K562 (cell line): ENCODE results near the gene LATS2. TPM values are rescaled to one million over a fixed set of nuclear protein-coding genes. Genes with fewer than 3 reads are reported as not detected.
A peak's percentile ranks its signal among the peaks of the same experiment; 100 is the strongest.

ENCODE experiments used
- AFF4 ChIP-seq: sonication (generic); formaldehyde crosslinking; IDR thresholded peaks from 2 replicates; pipeline ENCODE4 v1.8.0; 2023; ENCODE audit warnings: mild to moderate bottlenecking, missing genetic modification reagents
- ARID4B ChIP-seq: sonication (generic); formaldehyde crosslinking; IDR thresholded peaks from 2 replicates; pipeline ENCODE4 v1.8.0; 2022; ENCODE audit warnings: mild to moderate bottlenecking, missing genetic modification reagents
- ATF7 ChIP-seq: fragments of 450-650 bp; IDR thresholded peaks from 2 replicates; pipeline ENCODE4 v1.7.1; 2014; ENCODE audit warnings: mild to moderate bottlenecking, moderate library complexity
- ESRRA ChIP-seq: fragments of 450-650 bp; IDR thresholded peaks from 2 replicates; pipeline ENCODE4 v1.6.1; 2014; ENCODE audit warnings: low read depth, mild to moderate bottlenecking, moderate library complexity, borderline replicate concordance
- ETV6 ChIP-seq, 3 experiments: fragments of 150-350 bp in 1 of 3; sonication (generic) in 1 of 3; formaldehyde crosslinking in 1 of 3; IDR thresholded peaks; 2 replicates each; pipeline versions ENCODE4 v1.6.1 to v1.8.0; 2014 to 2022; ENCODE audit warnings: borderline replicate concordance in 2 of 3, low read depth in 2 of 3, antibody characterized with exemption in 1 of 3, low read length in 1 of 3, mild to moderate bottlenecking in 1 of 3, missing genetic modification reagents in 1 of 3
- FOS ChIP-seq: IDR thresholded peaks from 3 replicates; pipeline ENCODE4 v1.6.1; 2011; ENCODE audit not compliant: insufficient read length; ENCODE audit errors: extremely low read depth
- NCOA6 ChIP-seq: fragments of 450-650 bp; IDR thresholded peaks from 2 replicates; pipeline ENCODE4 v1.6.1; 2017; ENCODE audit warnings: mild to moderate bottlenecking
- POLR2G ChIP-seq: fragments of 200-400 bp; formaldehyde crosslinking; IDR thresholded peaks from 2 replicates; pipeline ENCODE4 v1.6.1; 2017; ENCODE audit warnings: low read depth, mild to moderate bottlenecking, antibody characterized with exemption, low read length, moderate library complexity
- RBM25 ChIP-seq: fragments of 200-400 bp; formaldehyde crosslinking; IDR thresholded peaks from 2 replicates; pipeline ENCODE4 v1.6.1; 2018; ENCODE audit warnings: low read length, low read depth, moderate library complexity; ENCODE audit not compliant: severe bottlenecking
- RCOR1 ChIP-seq, 2 experiments: IDR thresholded peaks; 2 replicates each; pipeline ENCODE4 v1.6.1; 2012; ENCODE audit warnings: low read depth in 2 of 2, low read length in 2 of 2, borderline replicate concordance in 1 of 2, improper control_type of control experiment in 1 of 2
- TEAD4 ChIP-seq, 2 experiments: sonication (generic) in 1 of 2; formaldehyde crosslinking in 1 of 2; IDR thresholded peaks; 2 replicates each; pipeline versions ENCODE4 v1.6.1 to v1.8.0; 2012 to 2022; ENCODE audit warnings: borderline replicate concordance in 1 of 2, inconsistent platforms in 1 of 2, low read length in 1 of 2, mild to moderate bottlenecking in 1 of 2, missing genetic modification reagents in 1 of 2
- USF2 ChIP-seq: sonication (generic); formaldehyde crosslinking; IDR thresholded peaks from 2 replicates; pipeline ENCODE4 v1.5.0; 2020; ENCODE audit warnings: missing genetic modification reagents
- ZC3H11A ChIP-seq: IDR thresholded peaks from 2 replicates; pipeline ENCODE4 v1.6.1; 2012; ENCODE audit warnings: low read depth, low read length, improper control_type of control experiment
- ZFP36 ChIP-seq: fragments of 150-350 bp; IDR thresholded peaks from 2 replicates; pipeline ENCODE4 v1.6.1; 2018; ENCODE audit warnings: low read length, low read depth; ENCODE audit not compliant: partially characterized antibody
- ZNF511 ChIP-seq: sonication (generic); formaldehyde crosslinking; IDR thresholded peaks from 2 replicates; pipeline ENCODE4 v1.8.0; 2022; ENCODE audit warnings: mild to moderate bottlenecking, missing genetic modification reagents
- ZZZ3 ChIP-seq: fragments of 450-650 bp; IDR thresholded peaks from 2 replicates; pipeline ENCODE4 v1.6.1; 2016; ENCODE audit warnings: antibody characterized with exemption, mild to moderate bottlenecking, moderate library complexity
- polyA plus RNA-seq, 8 experiments: library from polyadenylated mRNA; depleted of rRNA in 4 of 8; stranded (reverse) in 5 of 8; unstranded in 3 of 8; fragments of >200 nt; fragmentation: Nextera tagmentation in 2 of 8; fragmentation: Illumina TruSeq in 1 of 8; extraction: Ambion mirVana in 2 of 8; extraction: Trizol in 1 of 8; gene quantifications; 2 replicates each; pipeline versions ENCODE4 v1.2.1 to v1.2.3, GENCODE V29; 2011 to 2014; ENCODE audit warnings: inconsistent platforms in 1 of 8, missing spikeins in 1 of 8
- total RNA-seq, 7 experiments: library from RNA; depleted of rRNA in 6 of 7; stranded (reverse); fragments of >200 nt in 6 of 7; fragmentation: Illumina TruSeq in 2 of 7; extraction: Trizol in 2 of 7; gene quantifications; 2 replicates each; pipeline versions ENCODE4 v1.2.1 to v1.2.3, GENCODE V29; 2011 to 2021; ENCODE audit warnings: low replicate concordance in 1 of 7

Gene LATS2
- total and polyA plus RNA-seq, 9 of the 15 experiments (the other 6 are each of a cell fraction or from before 2014, with no cell fraction given): 0.18 to 3.7 (median 0.76) TPM

GRCh38 chr13:21061029-21061763 is at the start of gene LATS2 (continued):
- TF ChIP-seq ARID4B (peak; percentile 55; the same call in 1 of the 2 replicates), FOS (no peak), TEAD4 (IDR thresholded peaks at IDR 0.05; ENCODE audit: low read length) (peak; percentile 89), TEAD4 (CRISPR knock-in tag; IDR thresholded peaks at IDR 0.05; ENCODE audit: borderline replicate concordance) (peak; percentile 98), ETV6 (IDR thresholded peaks at IDR 0.05; ENCODE audit: borderline replicate concordance in 1 of 2, low read depth in 2 of 2, low read length in 1 of 2) (no peak), ETV6 (CRISPR knock-in tag; IDR thresholded peaks at IDR 0.05; ENCODE audit: borderline replicate concordance) (no peak), ZFP36 (no peak), AFF4 (CRISPR knock-in tag) (no peak), USF2 (CRISPR knock-in tag) (peak; percentile 95), NCOA6 (peak; percentile 64), ZNF511 (CRISPR knock-in tag) (no peak), ZZZ3 (no peak), POLR2G (peak; percentile 72), ATF7 (peak; percentile 37; the same call in 1 of the 2 replicates), RBM25 (peak; percentile 6), ESRRA (peak; percentile 63; the same call in 1 of the 2 replicates), RCOR1 (IDR thresholded peaks at IDR 0.05; ENCODE audit: borderline replicate concordance in 1 of 2, low read depth in 2 of 2, low read length in 2 of 2) (peak in 1 of 2 experiments; percentile 22; a peak in 1 of 4 replicates), ZC3H11A (no peak)
